Type B pancreatic cell (in vitro differentiated cells): ENCODE results near the gene ARHGAP9. TPM values are rescaled to one million over a fixed set of nuclear protein-coding genes. Genes with fewer than 3 reads are reported as not detected.
A peak's percentile ranks its signal among the peaks of the same experiment; 100 is the strongest.

Experiments
- DNase-seq: peaks from one replicate; pipeline ENCODE4 v3.0.0; 2021; ENCODE audit warnings: mixed read lengths; ENCODE audit not compliant: unreplicated experiment; ENCODE audit errors: extremely low spot score
- H3K27ac Mint-ChIP-seq: 2 replicates; pipeline ENCODE4 v1.8.0; 2021; ENCODE audit warnings: mild to moderate bottlenecking, mixed read lengths
- H3K27me3 Mint-ChIP-seq: 2 replicates; pipeline ENCODE4 v1.8.0; 2021; ENCODE audit warnings: mixed read lengths
- H3K36me3 Mint-ChIP-seq: 2 replicates; pipeline ENCODE4 v1.8.0; 2021; ENCODE audit warnings: mixed read lengths
- H3K4me1 Mint-ChIP-seq: one replicate; pipeline ENCODE4 v1.8.0; 2021; ENCODE audit warnings: mixed read lengths; ENCODE audit not compliant: unreplicated experiment
- H3K4me3 Mint-ChIP-seq: 2 replicates; pipeline ENCODE4 v1.8.0; 2021; ENCODE audit warnings: mild to moderate bottlenecking, mixed read lengths
- H3K9me3 Mint-ChIP-seq: 2 replicates; pipeline ENCODE4 v1.8.0; 2021; ENCODE audit warnings: mixed read lengths
- total RNA-seq: library from RNA; stranded (reverse); gene quantifications from 2 replicates; pipeline ENCODE4 v1.2.1, GENCODE V29; 2021; ENCODE audit warnings: low replicate concordance
- TF ChIP-seq, protein P1 (sequence below): fragments of 200-600 bp; sonication (generic); conservative IDR thresholded peaks from 2 replicates; pipeline ENCODE4 v1.5.0; 2021; ENCODE audit warnings: antibody characterized with exemption, mild to moderate bottlenecking

Gene ARHGAP9
- total RNA-seq, 1 donor from 2014 or later: 1.8 TPM

DNA sequence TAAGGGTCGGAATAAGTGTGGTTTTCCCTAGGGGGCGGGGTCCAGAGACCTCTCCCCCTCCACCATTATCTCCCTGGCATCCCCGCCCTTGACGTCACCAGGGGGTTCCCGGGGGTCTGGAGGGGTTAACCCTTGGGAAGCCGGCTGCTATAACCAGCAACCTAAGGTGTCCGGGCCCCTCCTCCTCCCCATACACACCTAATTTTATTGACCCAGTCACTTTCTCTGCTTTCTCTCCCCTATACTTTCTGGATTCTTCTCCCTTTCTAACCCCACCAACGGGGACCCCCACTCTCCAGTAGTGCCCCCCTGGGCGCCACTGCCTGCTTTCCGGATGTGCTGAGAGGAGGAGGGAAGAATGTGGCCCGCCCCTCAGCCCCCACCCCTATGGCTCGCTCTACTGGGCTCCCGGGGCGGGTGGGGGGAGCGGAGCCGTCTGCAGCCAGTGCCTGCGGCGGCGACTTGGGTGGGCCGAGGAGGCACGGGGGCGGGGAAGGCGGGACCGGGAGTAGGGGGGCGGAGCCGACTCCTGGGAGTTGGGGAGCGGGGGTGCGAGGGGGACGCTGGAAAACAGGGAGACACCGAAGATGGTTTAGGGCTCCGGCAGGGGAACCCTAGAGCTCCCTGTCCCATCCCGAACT is 18.3 kb downstream of the ARHGAP9 start:
- TF ChIP-seq, protein P1, sequence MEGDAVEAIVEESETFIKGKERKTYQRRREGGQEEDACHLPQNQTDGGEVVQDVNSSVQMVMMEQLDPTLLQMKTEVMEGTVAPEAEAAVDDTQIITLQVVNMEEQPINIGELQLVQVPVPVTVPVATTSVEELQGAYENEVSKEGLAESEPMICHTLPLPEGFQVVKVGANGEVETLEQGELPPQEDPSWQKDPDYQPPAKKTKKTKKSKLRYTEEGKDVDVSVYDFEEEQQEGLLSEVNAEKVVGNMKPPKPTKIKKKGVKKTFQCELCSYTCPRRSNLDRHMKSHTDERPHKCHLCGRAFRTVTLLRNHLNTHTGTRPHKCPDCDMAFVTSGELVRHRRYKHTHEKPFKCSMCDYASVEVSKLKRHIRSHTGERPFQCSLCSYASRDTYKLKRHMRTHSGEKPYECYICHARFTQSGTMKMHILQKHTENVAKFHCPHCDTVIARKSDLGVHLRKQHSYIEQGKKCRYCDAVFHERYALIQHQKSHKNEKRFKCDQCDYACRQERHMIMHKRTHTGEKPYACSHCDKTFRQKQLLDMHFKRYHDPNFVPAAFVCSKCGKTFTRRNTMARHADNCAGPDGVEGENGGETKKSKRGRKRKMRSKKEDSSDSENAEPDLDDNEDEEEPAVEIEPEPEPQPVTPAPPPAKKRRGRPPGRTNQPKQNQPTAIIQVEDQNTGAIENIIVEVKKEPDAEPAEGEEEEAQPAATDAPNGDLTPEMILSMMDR: no peak
- Mint-ChIP-seq H3K4me3 (peak overlapping the region; percentile 93), H3K27ac (peak overlapping the region; percentile 90), H3K4me1 (peaks cover 21% of the 10 kb centered on the region), H3K9me3 (no peaks in the 10 kb centered on the region), H3K27me3 (peaks cover 22% of the 10 kb centered on the region), H3K36me3 (no peaks in the 10 kb centered on the region)
- DNase-seq: peak; percentile 85

DNA sequence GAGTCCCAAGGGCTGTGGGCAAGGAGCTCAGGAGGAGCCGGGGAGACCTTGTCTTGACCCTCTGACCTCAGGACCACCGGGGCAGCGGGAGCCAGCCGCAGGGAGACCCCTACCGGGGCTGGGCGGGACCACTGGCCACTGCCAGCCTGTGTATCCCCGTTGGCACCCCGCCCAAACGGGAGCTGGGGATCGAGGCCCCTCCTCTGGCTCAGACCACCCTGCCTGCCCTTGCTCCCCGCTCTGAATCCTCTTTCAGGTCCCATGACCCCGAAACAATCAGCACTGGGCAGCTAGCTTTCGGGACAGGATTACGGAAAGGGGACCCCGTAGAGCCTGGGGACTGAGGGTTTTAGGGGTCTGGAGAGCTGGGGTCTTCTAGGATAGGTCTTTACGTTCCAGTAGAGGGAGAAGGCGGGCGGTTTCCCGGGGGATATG is 18.8 kb downstream of the ARHGAP9 start:
- H3K27me3 Mint-ChIP-seq: peaks cover 23% of the 10 kb centered on the region
- H3K36me3 Mint-ChIP-seq: no peaks in the 10 kb centered on the region
- H3K27ac Mint-ChIP-seq: peak overlapping the region; percentile 90
- H3K4me1 Mint-ChIP-seq: peaks cover 26% of the 10 kb centered on the region
- TF ChIP-seq, protein P1: peak; percentile 26
- no peaks in the 10 kb centered on the region for H3K9me3 Mint-ChIP-seq
- DNase-seq: no peak
- H3K4me3 Mint-ChIP-seq: peak overlapping the region; percentile 93

DNA sequence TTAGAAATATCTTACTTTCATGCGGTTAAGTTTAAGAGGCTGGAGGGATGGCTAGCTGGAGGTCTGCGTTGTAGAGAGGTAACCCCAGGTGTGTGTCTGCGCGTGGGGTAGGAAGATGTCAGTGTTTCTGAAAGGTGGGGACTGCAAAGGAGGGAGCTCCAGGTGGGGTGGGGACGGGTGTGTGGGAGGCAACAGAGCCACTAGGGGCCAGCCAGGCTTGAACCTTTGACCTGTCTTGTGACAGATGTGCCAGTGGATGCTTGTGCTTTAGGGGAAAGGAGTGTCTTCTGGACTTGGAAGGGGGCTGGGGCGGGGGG is 19.2 kb downstream of the ARHGAP9 start:
- Mint-ChIP-seq H3K4me1 (peaks cover 26% of the 10 kb centered on the region), H3K27me3 (peaks cover 19% of the 10 kb centered on the region), H3K27ac (peak overlapping the region; percentile 89), H3K36me3 (no peaks in the 10 kb centered on the region), H3K9me3 (no peaks in the 10 kb centered on the region), H3K4me3 (peak overlapping the region; percentile 93)
- TF ChIP-seq, protein P1: no peak
- DNase-seq: no peak

DNA sequence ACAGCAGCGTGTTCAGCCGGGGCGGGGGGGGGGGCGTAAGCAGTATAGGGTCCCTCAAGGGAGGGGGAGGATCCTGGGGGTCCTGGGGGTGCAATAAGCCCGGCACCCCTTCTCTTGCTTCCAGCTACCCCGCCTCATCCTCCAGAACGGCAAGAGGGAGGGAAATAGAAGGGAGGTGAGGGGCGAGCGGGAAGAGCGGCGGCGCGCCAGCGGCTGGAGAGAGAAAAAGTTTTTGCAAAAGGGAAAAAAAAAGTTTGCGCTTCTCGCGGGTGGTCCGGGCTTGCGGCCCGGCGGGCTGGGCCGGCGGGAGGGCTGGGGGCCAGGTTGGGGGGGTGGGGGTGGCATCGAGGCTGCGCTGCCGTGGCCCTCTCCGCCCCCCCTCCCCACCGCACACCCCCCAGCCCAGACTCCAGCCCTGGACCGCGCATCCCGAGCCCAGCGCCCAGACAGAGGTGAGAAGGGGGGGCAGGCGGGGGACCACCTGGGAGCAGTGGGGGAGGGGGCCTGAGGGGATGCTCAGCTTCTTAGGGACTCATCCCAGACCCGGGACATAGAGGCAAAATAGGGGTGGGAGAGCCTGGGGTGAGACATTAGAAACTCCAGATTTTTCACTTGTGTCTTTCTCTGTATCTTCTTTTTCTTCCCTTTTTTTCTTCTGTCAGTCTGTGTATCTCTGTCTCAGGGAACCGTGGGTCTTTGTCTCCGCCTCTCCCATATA is 19.8 kb downstream of the ARHGAP9 start, which contains the start of gene GLI1:
TSS of gene GLI1 (plus strand) at position 36 of the 718 bp plus-strand sequence. CDS start 3,907 bp downstream, outside the sequence.
- no peak for DNase-seq
- no peaks in the 10 kb centered on the region for H3K9me3 Mint-ChIP-seq
- TF ChIP-seq, protein P1: no peak
- no peaks in the 10 kb centered on the region for H3K36me3 Mint-ChIP-seq
- H3K27me3 Mint-ChIP-seq: peaks cover 19% of the 10 kb centered on the region
- H3K4me1 Mint-ChIP-seq: peaks cover 26% of the 10 kb centered on the region
- peak within 1 kb of the TSS; percentile 99 for H3K4me3 Mint-ChIP-seq
- H3K27ac Mint-ChIP-seq: peak within 1 kb of the TSS; percentile 94

DNA sequence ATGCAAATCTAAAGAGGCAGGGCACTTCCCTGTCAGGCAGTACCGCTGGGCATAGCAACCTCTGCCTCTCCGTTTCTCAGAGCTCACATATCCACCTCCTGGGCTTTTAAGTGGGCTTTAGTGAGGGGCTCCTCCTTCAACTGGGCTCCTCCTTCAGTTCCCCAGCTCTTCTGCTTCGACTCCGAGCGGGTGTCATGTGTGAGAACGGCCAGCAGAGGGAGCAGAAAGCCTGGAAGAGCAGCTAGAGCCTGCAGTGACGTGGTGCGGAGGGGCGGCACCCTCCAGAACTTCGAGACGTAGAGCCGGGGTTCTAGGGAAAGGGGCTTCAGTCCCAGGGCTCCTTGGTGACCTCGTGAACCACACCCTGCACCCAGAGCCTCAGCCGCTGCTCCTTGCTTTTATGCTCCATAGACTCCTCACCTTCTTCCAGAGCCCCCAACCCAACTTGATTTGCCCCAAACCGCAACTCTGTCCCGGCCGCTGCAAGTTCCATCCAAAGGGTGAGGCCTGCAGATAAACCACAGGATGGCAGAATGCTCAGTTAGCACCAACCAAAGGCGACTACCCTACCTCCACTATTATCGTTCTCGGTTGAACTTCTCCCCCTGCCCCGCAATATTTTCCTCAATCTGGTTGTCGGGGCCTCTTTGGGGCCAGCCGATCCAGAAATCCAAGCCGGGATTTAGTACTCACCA is 20.5 kb downstream of the ARHGAP9 start:
- H3K4me3 Mint-ChIP-seq: peak overlapping the region; percentile 99
- TF ChIP-seq, protein P1: peak; percentile 93
- peak; percentile 95 for DNase-seq
- peaks cover 19% of the 10 kb centered on the region for H3K27me3 Mint-ChIP-seq
- H3K4me1 Mint-ChIP-seq: peaks cover 26% of the 10 kb centered on the region
- no peaks in the 10 kb centered on the region for H3K36me3 Mint-ChIP-seq
- H3K9me3 Mint-ChIP-seq: no peaks in the 10 kb centered on the region
- peak overlapping the region; percentile 94 for H3K27ac Mint-ChIP-seq
